GM10266 (cell line): ENCODE measurements around the gene ST8SIA2.

ENCODE experiments used
- DNase-seq: peaks from one replicate; pipeline ENCODE4 v3.0.0; 2012; ENCODE audit errors: extremely low spot score
- TF ChIP-seq, protein P1 (sequence below): IDR thresholded peaks from 2 replicates; pipeline ENCODE4 v1.5.1; 2012; ENCODE audit warnings: mild to moderate bottlenecking, low read depth; ENCODE audit not compliant: control insufficient read depth, insufficient read depth; ENCODE audit errors: missing control alignments

ST8SIA2 gene

GRCh38 chr15:92502930-92503857 is 109.5 kb downstream of the ST8SIA2 start:
- no peak for DNase-seq
- TF ChIP-seq, protein P1, sequence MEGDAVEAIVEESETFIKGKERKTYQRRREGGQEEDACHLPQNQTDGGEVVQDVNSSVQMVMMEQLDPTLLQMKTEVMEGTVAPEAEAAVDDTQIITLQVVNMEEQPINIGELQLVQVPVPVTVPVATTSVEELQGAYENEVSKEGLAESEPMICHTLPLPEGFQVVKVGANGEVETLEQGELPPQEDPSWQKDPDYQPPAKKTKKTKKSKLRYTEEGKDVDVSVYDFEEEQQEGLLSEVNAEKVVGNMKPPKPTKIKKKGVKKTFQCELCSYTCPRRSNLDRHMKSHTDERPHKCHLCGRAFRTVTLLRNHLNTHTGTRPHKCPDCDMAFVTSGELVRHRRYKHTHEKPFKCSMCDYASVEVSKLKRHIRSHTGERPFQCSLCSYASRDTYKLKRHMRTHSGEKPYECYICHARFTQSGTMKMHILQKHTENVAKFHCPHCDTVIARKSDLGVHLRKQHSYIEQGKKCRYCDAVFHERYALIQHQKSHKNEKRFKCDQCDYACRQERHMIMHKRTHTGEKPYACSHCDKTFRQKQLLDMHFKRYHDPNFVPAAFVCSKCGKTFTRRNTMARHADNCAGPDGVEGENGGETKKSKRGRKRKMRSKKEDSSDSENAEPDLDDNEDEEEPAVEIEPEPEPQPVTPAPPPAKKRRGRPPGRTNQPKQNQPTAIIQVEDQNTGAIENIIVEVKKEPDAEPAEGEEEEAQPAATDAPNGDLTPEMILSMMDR, result no peak

- no peak for DNase-seq
- TF ChIP-seq, protein P1, result no peak
Measured at GRCh38 chr15:92503889-92504288, 110.2 kb downstream of the ST8SIA2 start.

GRCh38 chr15:92505611-92506010 is 111.9 kb downstream of the ST8SIA2 start:
- TF ChIP-seq, protein P1, result no peak
- DNase-seq, result no peak

DNA sequence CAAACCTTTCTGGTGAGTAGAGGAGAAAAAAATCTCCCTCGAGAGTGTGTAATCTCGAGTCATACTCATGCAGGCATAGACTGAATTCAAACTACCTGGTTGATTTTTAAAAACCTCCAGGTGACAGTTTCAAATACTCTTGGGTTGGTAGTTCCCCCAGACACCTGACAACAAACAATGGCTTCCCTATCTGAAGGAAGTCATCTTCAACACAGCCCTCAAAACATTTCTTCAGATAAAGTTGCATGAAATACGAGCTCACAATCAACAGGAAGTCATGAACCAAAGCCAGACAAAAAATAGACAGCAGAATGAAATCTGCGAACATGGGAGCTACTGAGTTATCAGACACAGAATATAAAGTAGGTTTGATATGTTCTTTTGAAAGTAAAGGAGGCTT is 112.8 kb downstream of the ST8SIA2 start:
- no peak for DNase-seq
- TF ChIP-seq, protein P1, result no peak

- TF ChIP-seq, protein P1, result no peak
Measured at GRCh38 chr15:92510163-92510882, 116.6 kb downstream of the ST8SIA2 start.

More at GRCh38 chr15:92510163-92510882, 116.6 kb downstream of the ST8SIA2 start:
- no peak for DNase-seq
